ENCODE measurements around the gene NAV2.

Gene NAV2

GRCh38 chr11:20024172-20024935 is 311.7 kb downstream of the NAV2 start:
- H3K4me3 ChIP-seq (ENCODE audit: control insufficient read depth, low read depth, low read length) = no peak overlapping the region
- TF ChIP-seq CTCF (conservative IDR thresholded peaks at IDR 0.05; ENCODE audit: control insufficient read depth, insufficient read depth, low read depth, low read length) = no peak
- no peak for DNase-seq (ENCODE audit: low read depth)

- no peak for TF ChIP-seq CTCF (conservative IDR thresholded peaks at IDR 0.05; ENCODE audit: control insufficient read depth, insufficient read depth, low read depth, low read length)
- H3K4me3 ChIP-seq (ENCODE audit: control insufficient read depth, low read depth, low read length) = no peak overlapping the region
- DNase-seq (ENCODE audit: low read depth) = no peak
Observed at GRCh38 chr11:20025332-20025840, 312.7 kb downstream of the NAV2 start.

- no peak for TF ChIP-seq CTCF (conservative IDR thresholded peaks at IDR 0.05; ENCODE audit: control insufficient read depth, insufficient read depth, low read depth, low read length)
- no peak for DNase-seq (ENCODE audit: low read depth)
- H3K4me3 ChIP-seq (ENCODE audit: control insufficient read depth, low read depth, low read length) = no peak overlapping the region
Observed at GRCh38 chr11:20026629-20027555, 314.3 kb downstream of the NAV2 start.

- no peak overlapping the region for H3K4me3 ChIP-seq (ENCODE audit: control insufficient read depth, low read depth, low read length)
- no peak for TF ChIP-seq CTCF (conservative IDR thresholded peaks at IDR 0.05; ENCODE audit: control insufficient read depth, insufficient read depth, low read depth, low read length)
- no peak for DNase-seq (ENCODE audit: low read depth)
Observed at GRCh38 chr11:20027556-20028013, 314.9 kb downstream of the NAV2 start.

- TF ChIP-seq CTCF (conservative IDR thresholded peaks at IDR 0.05; ENCODE audit: control insufficient read depth, insufficient read depth, low read depth, low read length) = no peak
- no peak for DNase-seq (ENCODE audit: low read depth)
- no peak overlapping the region for H3K4me3 ChIP-seq (ENCODE audit: control insufficient read depth, low read depth, low read length)
Observed at GRCh38 chr11:20029193-20029592, 316.6 kb downstream of the NAV2 start.

GRCh38 chr11:20030472-20030871 is 317.8 kb downstream of the NAV2 start:
- TF ChIP-seq CTCF (conservative IDR thresholded peaks at IDR 0.05; ENCODE audit: control insufficient read depth, insufficient read depth, low read depth, low read length) = no peak
- H3K4me3 ChIP-seq (ENCODE audit: control insufficient read depth, low read depth, low read length) = no peak overlapping the region
- no peak for DNase-seq (ENCODE audit: low read depth)
